ENCODE results near the gene RNF208.

RNF208 gene

GRCh38 chr9:137205126-137206069 is 16.6 kb downstream of the RNF208 start, which contains the start of the genes NDOR1 and TMEM203:
NDOR1 (plus strand) TSS chr9:137205700; CDS start chr9:137205778, 78 bp downstream.
TMEM203 (minus strand) TSS chr9:137205648; CDS start chr9:137205414, 234 bp downstream.
- peaks cover 36% of the 10 kb centered on the region for H3K36me3 ChIP-seq (ENCODE audit: insufficient read depth, low read length)
- peak within 1 kb of the TSS; percentile 99 to 100 for H3K4me3 ChIP-seq (ENCODE audit: low read depth in 1 of 2, low read length in 2 of 2)
- no peaks in the 10 kb centered on the region for H3K9me3 ChIP-seq (ENCODE audit: insufficient read depth, low read length, severe bottlenecking)
- H3K4me1 ChIP-seq (ENCODE audit: insufficient read depth, low read length): peaks cover 56% of the 10 kb centered on the region
- peak within 1 kb of the TSS; percentile 92 for H2AFZ ChIP-seq (ENCODE audit: low read depth, low read length)
- peak; percentile 87 for DNase-seq
- ATAC-seq (ENCODE audit: insufficient read depth, low read depth): peak; percentile 53
- H3K9ac ChIP-seq (ENCODE audit: low read depth, low read length): peak within 1 kb of the TSS; percentile 98
- no peak for TF ChIP-seq EZH2 (IDR thresholded peaks at IDR 0.05; ENCODE audit: borderline replicate concordance, low read depth, low read length, severe bottlenecking)
- TF ChIP-seq, protein P1, sequence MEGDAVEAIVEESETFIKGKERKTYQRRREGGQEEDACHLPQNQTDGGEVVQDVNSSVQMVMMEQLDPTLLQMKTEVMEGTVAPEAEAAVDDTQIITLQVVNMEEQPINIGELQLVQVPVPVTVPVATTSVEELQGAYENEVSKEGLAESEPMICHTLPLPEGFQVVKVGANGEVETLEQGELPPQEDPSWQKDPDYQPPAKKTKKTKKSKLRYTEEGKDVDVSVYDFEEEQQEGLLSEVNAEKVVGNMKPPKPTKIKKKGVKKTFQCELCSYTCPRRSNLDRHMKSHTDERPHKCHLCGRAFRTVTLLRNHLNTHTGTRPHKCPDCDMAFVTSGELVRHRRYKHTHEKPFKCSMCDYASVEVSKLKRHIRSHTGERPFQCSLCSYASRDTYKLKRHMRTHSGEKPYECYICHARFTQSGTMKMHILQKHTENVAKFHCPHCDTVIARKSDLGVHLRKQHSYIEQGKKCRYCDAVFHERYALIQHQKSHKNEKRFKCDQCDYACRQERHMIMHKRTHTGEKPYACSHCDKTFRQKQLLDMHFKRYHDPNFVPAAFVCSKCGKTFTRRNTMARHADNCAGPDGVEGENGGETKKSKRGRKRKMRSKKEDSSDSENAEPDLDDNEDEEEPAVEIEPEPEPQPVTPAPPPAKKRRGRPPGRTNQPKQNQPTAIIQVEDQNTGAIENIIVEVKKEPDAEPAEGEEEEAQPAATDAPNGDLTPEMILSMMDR (IDR thresholded peaks at IDR 0.05; ENCODE audit: borderline replicate concordance, extremely low read depth, low read length, poor library complexity, severe bottlenecking): no peak
- peak within 1 kb of the TSS; percentile 99 for H3K4me2 ChIP-seq (ENCODE audit: insufficient read depth, low read length)
- H3K79me2 ChIP-seq (ENCODE audit: insufficient read depth, low read length): peaks cover 59% of the 10 kb centered on the region
- peak within 1 kb of the TSS; percentile 90 for H3K27ac ChIP-seq (ENCODE audit: low read length)
- peaks cover 22% of the 10 kb centered on the region for H4K20me1 ChIP-seq (ENCODE audit: insufficient read depth, low read length)
- H3K27me3 ChIP-seq (ENCODE audit: insufficient read depth, low read length, poor library complexity): no peaks in the 10 kb centered on the region

- no peak for TF ChIP-seq EZH2 (IDR thresholded peaks at IDR 0.05; ENCODE audit: borderline replicate concordance, low read depth, low read length, severe bottlenecking)
- TF ChIP-seq, protein P1 (IDR thresholded peaks at IDR 0.05; ENCODE audit: borderline replicate concordance, extremely low read depth, low read length, poor library complexity, severe bottlenecking): no peak
- DNase-seq: no peak
- H4K20me1 ChIP-seq (ENCODE audit: insufficient read depth, low read length): peaks cover 22% of the 10 kb centered on the region
- H2AFZ ChIP-seq (ENCODE audit: low read depth, low read length): peak overlapping the region; percentile 92
- no peaks in the 10 kb centered on the region for H3K9me3 ChIP-seq (ENCODE audit: insufficient read depth, low read length, severe bottlenecking)
- peak overlapping the region; percentile 99 to 100 for H3K4me3 ChIP-seq (ENCODE audit: low read depth in 1 of 2, low read length in 2 of 2)
- H3K79me2 ChIP-seq (ENCODE audit: insufficient read depth, low read length): peaks cover 59% of the 10 kb centered on the region
- H3K27me3 ChIP-seq (ENCODE audit: insufficient read depth, low read length, poor library complexity): no peaks in the 10 kb centered on the region
- H3K36me3 ChIP-seq (ENCODE audit: insufficient read depth, low read length): peaks cover 36% of the 10 kb centered on the region
- H3K4me2 ChIP-seq (ENCODE audit: insufficient read depth, low read length): peak overlapping the region; percentile 99
- peak overlapping the region; percentile 90 for H3K27ac ChIP-seq (ENCODE audit: low read length)
- H3K9ac ChIP-seq (ENCODE audit: low read depth, low read length): peak overlapping the region; percentile 98
- no peak for ATAC-seq (ENCODE audit: insufficient read depth, low read depth)
- H3K4me1 ChIP-seq (ENCODE audit: insufficient read depth, low read length): peaks cover 57% of the 10 kb centered on the region
Observed at GRCh38 chr9:137204731-137205125, 17.3 kb downstream of the RNF208 start.

- TF ChIP-seq EZH2 (IDR thresholded peaks at IDR 0.05; ENCODE audit: borderline replicate concordance, low read depth, low read length, severe bottlenecking): no peak
- TF ChIP-seq, protein P1 (IDR thresholded peaks at IDR 0.05; ENCODE audit: borderline replicate concordance, extremely low read depth, low read length, poor library complexity, severe bottlenecking): no peak
- no peak overlapping the region for H3K27ac ChIP-seq (ENCODE audit: low read length)
- H3K79me2 ChIP-seq (ENCODE audit: insufficient read depth, low read length): peaks cover 63% of the 10 kb centered on the region
- peaks cover 34% of the 10 kb centered on the region for H4K20me1 ChIP-seq (ENCODE audit: insufficient read depth, low read length)
- H3K9me3 ChIP-seq (ENCODE audit: insufficient read depth, low read length, severe bottlenecking): no peaks in the 10 kb centered on the region
- peaks cover 28% of the 10 kb centered on the region for H3K36me3 ChIP-seq (ENCODE audit: insufficient read depth, low read length)
- H3K4me2 ChIP-seq (ENCODE audit: insufficient read depth, low read length): peak overlapping the region; percentile 99; the same call in 1 of the 2 replicates
- H3K9ac ChIP-seq (ENCODE audit: low read depth, low read length): no peak overlapping the region
- H2AFZ ChIP-seq (ENCODE audit: low read depth, low read length): no peak overlapping the region
- ATAC-seq (ENCODE audit: insufficient read depth, low read depth) (no peak), DNase-seq (no peak)
- H3K4me3 ChIP-seq (ENCODE audit: low read depth in 1 of 2, low read length in 2 of 2): no peak overlapping the region
- peaks cover 75% of the 10 kb centered on the region for H3K4me1 ChIP-seq (ENCODE audit: insufficient read depth, low read length)
- no peaks in the 10 kb centered on the region for H3K27me3 ChIP-seq (ENCODE audit: insufficient read depth, low read length, poor library complexity)
Observed at GRCh38 chr9:137202966-137203365, 19.1 kb downstream of the RNF208 start.
